ENCODE results near the gene CD9.
"Not testable (repeated sequence)": the region's sequence is repeated elsewhere in the genome, so short reads cannot be mapped to it uniquely, and the experiment has no call there.

Gene CD9

GRCh38 chr12:6180268-6181051, 19.7 kb upstream of the CD9 start:
- no peak for DNase-seq

- DNase-seq: no peak
Observed at GRCh38 chr12:6181166-6181565, 19.0 kb upstream of the CD9 start.

GRCh38 chr12:6181583-6182278, 18.5 kb upstream of the CD9 start:
- no peak for DNase-seq

DNA sequence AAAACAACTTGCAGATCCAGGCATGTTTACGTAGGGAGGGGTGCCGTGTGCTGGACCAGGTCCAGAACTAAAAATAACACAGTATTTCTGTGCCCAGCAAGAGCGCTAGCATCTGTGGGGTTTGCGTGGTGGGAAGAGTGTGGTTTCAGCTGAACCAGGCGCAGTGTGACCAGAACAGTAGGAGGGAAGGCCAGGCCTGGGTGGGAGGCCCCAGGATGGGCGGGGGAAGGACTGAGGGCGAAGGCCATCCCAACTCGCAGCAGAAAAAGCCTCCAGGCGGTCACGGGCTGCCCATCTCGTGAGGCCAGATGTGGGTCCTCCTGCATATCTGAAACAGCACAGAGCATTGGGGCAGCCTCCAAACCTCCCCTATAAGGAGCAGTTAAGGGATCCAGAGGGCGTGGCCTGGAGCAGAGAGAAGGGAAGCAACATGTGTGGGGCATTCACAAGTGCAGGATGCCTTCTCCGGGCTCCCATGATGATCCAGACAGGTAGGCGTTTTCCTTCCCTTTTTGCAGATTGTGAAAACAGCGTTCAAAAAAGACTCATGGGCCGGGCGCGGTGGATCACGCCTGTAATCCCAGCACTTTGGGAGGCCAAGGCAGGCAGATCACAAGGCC, 17.8 kb upstream of the CD9 start:
- no peak for DNase-seq

GRCh38 chr12:6183689-6184428, 16.3 kb upstream of the CD9 start:
- no peak for DNase-seq

DNA sequence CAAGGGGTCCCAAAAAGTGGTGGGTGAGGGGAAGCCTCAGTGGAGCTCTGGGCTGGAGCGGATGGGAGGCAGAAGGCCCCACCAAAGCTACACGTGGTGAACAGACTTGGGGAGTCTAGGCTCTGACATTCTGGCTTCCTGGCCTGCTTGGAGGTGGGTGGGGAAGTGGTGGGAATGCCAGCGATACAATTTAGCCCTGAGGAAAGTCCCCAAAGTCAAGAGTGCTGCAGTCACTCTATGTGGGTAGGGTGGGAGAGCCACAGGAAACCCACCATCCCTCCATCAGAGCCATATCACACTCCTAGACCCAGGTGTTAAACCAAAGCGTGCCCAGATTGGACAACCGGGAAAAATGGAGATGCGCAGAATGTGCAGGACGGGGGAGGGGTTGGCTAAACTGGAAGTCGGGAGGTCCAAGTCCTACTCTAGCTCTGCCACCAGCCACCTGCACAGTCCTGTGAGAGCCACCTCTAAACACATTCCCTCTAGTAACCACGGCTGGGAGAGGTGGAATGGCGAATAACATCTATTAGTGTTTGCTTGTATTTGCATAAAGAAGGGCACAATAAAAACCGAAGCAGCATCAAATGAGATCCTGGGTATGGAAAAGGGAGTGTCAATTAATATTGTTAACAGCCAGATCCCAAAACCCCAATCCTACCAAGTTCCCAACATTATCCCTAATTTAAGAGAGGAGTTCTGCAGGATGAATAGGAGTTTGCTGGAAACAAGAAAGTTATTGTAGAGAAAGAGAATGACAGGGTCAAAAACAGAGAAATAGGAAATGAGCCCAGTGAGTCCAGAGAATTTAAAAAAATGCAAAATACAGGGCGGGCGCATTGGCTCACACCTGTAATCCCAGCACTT, 14.0 kb upstream of the CD9 start:
- no peak for DNase-seq

GRCh38 chr12:6187948-6188793, 12.0 kb upstream of the CD9 start:
- DNase-seq: no peak

DNA sequence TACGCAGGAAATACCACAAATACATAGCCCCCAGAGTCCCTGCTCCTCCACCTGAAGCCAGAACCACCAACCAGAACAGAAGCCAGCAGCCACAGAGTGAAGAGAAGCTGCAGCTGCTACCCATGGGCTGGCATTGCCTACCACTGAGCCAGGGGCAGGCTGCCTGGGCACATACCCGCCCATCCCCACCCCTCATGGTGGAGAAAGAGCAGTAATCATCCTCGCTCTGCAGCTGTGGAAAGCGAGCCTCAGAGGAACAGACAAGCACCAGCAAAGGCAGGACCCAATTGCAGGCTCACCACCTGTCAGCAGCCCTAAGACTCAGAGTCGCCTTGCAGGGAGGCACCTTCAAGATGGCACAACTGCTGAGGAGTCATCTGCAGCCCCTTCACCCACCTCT, 11.2 kb upstream of the CD9 start:
- DNase-seq: no peak

DNA sequence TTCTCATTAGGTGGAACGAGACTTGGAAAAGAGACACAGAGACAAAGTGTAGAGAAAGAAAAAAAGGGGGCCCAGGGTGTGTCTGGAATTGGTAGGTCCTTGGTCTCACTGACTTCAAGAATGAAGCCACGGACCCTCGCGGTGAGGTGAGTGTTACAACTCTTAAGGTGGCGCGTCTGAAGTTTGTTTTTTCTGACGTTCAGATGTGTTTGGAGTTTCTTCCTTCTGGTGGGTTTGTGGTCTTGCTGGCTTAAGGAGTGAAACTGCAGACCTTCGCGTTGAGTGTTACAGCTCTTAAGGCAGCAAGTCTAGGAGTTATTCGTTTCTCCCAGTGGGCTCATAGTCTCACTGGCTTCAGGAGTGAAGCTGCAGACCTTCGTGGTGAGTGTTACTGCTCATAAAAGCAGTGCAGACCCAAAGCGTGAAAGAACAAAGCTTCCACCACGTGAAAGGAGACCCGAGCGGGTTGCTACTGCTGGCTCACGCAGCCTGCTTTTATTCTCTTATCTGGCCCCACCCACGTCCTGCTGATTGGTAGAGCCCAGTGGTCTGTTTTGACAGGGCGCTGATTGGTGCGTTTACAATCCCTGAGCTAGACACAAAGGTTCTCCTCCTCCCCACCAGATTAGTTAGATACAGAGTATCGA, 10.1 kb upstream of the CD9 start:
- DNase-seq: not testable (repeated sequence)

GRCh38 chr12:6190767-6191530, 9.3 kb upstream of the CD9 start:
- not testable (repeated sequence) for DNase-seq

DNA sequence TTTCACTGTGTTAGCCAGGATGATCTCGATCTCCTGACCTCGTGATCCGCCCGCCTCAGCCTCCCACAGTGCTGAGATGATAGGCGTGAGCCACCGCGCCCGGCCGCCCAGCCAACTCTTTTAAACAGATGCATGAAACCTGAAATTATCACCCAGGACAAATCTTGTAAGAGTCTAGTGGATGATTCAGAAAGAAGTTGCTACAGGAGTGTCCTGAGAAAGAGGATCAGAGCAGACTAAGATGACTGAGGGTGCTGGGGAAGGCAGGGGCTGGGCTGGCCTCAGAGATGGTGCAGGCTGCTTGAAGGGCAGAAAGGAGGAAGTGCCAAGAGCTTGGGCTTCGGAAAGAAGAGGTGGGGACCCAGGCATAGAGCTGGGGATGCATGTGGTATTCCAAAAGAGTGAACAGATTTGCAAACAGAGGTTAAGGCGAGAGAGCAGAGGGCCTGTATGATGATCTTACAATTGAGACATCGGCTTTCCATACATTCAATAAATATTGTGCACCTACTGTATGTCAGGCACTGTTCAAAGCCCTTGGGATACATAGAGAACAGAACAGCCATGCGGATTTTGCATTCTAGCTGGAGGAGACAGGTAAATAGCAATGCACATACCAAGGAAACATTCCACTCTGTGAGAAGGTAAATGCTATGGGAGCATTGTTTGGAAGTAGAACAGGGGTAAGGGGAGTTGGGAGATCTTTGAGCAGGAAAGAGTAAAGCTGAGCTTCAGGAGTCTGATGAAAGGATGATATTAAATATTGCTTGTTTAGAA, 7.4 kb upstream of the CD9 start:
- no peak for DNase-seq

DNA sequence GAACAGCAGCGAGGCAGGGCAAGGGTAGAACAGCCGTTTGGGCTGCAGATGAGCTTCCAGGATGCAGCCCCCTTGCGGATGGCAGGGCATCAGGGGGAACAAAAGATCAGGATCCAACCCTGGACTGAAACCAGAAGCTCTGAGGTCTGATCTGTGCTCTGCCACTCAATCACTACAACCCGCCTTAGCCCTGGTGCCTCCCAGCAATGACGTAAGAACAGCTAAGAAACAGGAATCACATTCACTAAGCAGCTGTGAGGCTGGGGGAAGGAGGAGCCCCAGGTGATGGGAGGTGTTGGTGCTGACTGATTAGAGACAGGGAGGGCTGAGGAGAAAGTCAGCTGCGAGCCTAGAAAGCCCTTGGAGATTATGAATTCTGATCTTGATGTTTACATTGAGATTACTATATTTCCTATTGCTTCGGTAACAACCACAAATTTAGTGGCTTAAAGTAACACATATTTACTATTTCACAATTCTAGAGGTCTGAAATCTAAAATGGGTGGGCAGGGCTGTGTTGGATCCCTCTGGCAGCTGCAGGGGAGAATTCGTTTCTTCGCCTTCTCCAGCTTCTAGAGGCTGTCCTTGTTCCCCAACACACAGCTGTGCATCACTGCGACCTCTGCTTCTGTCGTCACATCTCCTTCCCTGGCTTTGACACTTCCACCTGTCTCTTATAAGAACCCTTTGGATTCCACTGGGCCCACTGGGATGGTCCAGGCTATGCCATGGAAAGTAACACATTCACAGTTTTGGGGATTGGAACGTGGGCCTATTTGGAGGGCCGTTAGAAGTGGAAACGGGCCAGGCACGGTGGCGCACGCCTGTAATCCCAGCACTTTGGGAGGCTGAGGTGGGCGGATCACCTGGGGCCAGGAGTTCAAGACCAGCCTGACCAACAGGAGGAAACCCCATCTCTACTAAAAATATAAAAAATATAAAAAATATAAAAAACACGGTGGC, 6.1 kb upstream of the CD9 start:
- no peak for DNase-seq

GRCh38 chr12:6195665-6196535, 4.3 kb upstream of the CD9 start:
- DNase-seq: peak; percentile 70

DNA sequence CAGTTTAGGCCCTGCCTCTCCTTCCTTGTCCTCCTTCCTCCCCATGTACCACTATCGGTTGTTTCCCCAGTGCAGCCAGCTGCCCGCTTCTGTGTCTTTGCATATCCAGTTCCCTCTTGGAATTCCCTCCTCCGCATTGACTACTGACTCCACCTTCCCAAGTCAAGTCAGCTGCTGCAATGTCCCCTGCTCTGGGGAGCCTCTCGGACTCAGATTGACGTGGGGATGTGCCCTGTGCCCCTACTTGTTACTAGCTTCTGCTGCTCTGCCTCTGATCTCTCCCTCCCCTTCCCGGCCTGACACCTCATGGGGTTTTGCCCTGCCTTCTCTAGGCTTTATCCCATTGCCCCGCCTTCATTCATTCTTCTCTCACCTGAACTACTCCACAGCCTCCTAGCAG, 2.1 kb upstream of the CD9 start:
- DNase-seq: no peak

- no peak for DNase-seq
Observed at GRCh38 chr12:6198556-6198955, 1.6 kb upstream of the CD9 start.

DNA sequence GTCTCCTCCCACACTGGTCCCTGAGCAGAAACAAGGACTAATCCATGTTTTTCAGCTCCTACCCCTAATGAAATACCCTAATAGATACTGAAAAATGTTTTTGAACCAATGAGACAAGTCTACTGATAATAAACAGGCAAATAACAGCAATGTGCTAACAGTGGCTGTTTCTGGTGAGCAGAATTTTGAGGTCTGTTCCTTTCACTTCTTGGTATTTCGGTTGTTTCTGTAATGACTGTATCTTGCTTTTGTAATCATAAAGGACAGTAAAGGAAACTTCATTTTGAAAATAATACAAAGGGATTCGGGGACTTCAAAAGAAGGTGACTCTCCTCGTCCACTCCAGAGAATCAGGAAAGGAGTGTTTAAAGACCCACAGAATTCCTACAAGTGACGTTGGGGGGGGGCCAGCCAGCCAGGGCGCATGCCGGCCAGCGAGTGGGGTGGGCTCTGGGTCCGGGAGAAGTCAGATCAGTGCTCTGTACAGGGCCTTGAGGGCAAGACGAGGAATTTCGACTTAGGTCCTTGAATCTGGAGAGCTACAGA, 1.1 kb upstream of the CD9 start:
- no peak for DNase-seq
